ENCODE results near the gene HPS1.

HPS1 gene

GRCh38 chr10:98457721-98458120 lies 11.0 kb upstream of the HPS1 start:
- no peak overlapping the region for H3K9ac ChIP-seq (ENCODE audit: low read length)
- no peaks in the 10 kb centered on the region for H3K4me1 ChIP-seq (ENCODE audit: low read length)
- no peaks in the 10 kb centered on the region for H3K79me2 ChIP-seq (ENCODE audit: low read length)
- H4K20me1 ChIP-seq (ENCODE audit: insufficient read depth, low read length) = no peaks in the 10 kb centered on the region
- DNase-seq = no peak
- H3K36me3 ChIP-seq (replicated peaks; ENCODE audit: insufficient read depth, low read length) = no peaks in the 10 kb centered on the region
- TF ChIP-seq EZH2phosphoT487 (IDR thresholded peaks at IDR 0.05; ENCODE audit: low read length) (no peak), EZH2 (optimal IDR thresholded peaks at IDR 0.05; ENCODE audit: low read depth, low read length) (no peak), CTCF (IDR thresholded peaks at IDR 0.05; ENCODE audit: low read length) (no peak)
- no peaks in the 10 kb centered on the region for H3K9me2 ChIP-seq (replicated peaks; ENCODE audit: insufficient read depth, low read length)
- no peaks in the 10 kb centered on the region for H3F3A ChIP-seq (ENCODE audit: insufficient read depth, low read length)
- no peak overlapping the region for H3K27ac ChIP-seq (ENCODE audit: low read length)
- no peak overlapping the region for H3K4me2 ChIP-seq (ENCODE audit: low read depth, low read length)
- H3K27me3 ChIP-seq (replicated peaks; ENCODE audit: insufficient read depth, low read length) = no peaks in the 10 kb centered on the region
- no peak overlapping the region for H3K4me3 ChIP-seq (ENCODE audit: low read length)
- H2AFZ ChIP-seq (ENCODE audit: low read length) = no peak overlapping the region
- no peaks in the 10 kb centered on the region for H3K9me3 ChIP-seq (replicated peaks; ENCODE audit: insufficient read depth, low read length)

- Histone ChIP-seq H2AFZ (ENCODE audit: low read length) (no peak overlapping the region), H3K9ac (ENCODE audit: low read length) (no peak overlapping the region), H3K4me3 (ENCODE audit: low read length) (no peak overlapping the region)
Measured at GRCh38 chr10:98456686-98457482, 10.1 kb upstream of the HPS1 start.

DNA sequence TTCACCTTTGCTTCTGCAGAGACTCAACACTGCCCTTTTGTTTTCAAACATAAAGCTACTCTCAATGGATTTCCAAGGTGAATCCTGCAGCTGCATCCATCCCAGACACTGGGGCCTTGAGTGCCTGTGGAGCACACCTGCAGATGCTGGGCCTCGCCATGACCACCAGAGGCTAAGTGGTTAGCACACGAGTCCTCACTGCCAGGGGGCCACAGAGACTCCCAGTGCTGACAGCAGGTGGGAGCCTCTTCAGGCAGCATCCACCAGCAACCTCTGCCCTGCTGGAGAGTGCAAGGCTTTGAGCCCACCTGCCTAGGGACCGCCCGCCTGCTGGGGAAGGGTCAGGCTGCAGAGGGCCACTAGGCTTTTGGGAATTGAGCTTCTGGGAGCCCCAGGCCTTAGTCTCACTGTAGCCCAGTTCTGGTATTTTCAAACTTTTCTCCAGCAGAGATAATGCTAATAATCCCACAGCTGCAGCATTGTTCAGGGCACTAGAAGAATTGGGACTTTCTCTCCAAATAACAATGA lies 9.4 kb upstream of the HPS1 start:
- Histone ChIP-seq H3K79me2 (ENCODE audit: low read length) (no peaks in the 10 kb centered on the region), H2AFZ (ENCODE audit: low read length) (no peak overlapping the region), H3K9ac (ENCODE audit: low read length) (no peak overlapping the region), H3K4me2 (ENCODE audit: low read depth, low read length) (no peak overlapping the region), H3K4me1 (ENCODE audit: low read length) (no peaks in the 10 kb centered on the region), H3K9me2 (replicated peaks; ENCODE audit: insufficient read depth, low read length) (no peaks in the 10 kb centered on the region), H3K9me3 (replicated peaks; ENCODE audit: insufficient read depth, low read length) (no peaks in the 10 kb centered on the region), H3K36me3 (replicated peaks; ENCODE audit: insufficient read depth, low read length) (no peaks in the 10 kb centered on the region), H3K4me3 (ENCODE audit: low read length) (no peak overlapping the region), H3F3A (ENCODE audit: insufficient read depth, low read length) (no peaks in the 10 kb centered on the region), H3K27ac (ENCODE audit: low read length) (no peak overlapping the region), H4K20me1 (ENCODE audit: insufficient read depth, low read length) (no peaks in the 10 kb centered on the region), H3K27me3 (replicated peaks; ENCODE audit: insufficient read depth, low read length) (no peaks in the 10 kb centered on the region)
- TF ChIP-seq CTCF (IDR thresholded peaks at IDR 0.05; ENCODE audit: low read length) (no peak), EZH2 (optimal IDR thresholded peaks at IDR 0.05; ENCODE audit: low read depth, low read length) (no peak), EZH2phosphoT487 (IDR thresholded peaks at IDR 0.05; ENCODE audit: low read length) (no peak)
- no peak for DNase-seq

More at GRCh38 chr10:98456686-98457482, 10.1 kb upstream of the HPS1 start:
- Histone ChIP-seq H4K20me1 (ENCODE audit: insufficient read depth, low read length) (no peaks in the 10 kb centered on the region), H3F3A (ENCODE audit: insufficient read depth, low read length) (no peaks in the 10 kb centered on the region), H3K27ac (ENCODE audit: low read length) (no peak overlapping the region), H3K27me3 (replicated peaks; ENCODE audit: insufficient read depth, low read length) (no peaks in the 10 kb centered on the region), H3K4me1 (ENCODE audit: low read length) (no peaks in the 10 kb centered on the region), H3K36me3 (replicated peaks; ENCODE audit: insufficient read depth, low read length) (no peaks in the 10 kb centered on the region), H3K9me3 (replicated peaks; ENCODE audit: insufficient read depth, low read length) (no peaks in the 10 kb centered on the region), H3K79me2 (ENCODE audit: low read length) (no peaks in the 10 kb centered on the region), H3K4me2 (ENCODE audit: low read depth, low read length) (no peak overlapping the region), H3K9me2 (replicated peaks; ENCODE audit: insufficient read depth, low read length) (no peaks in the 10 kb centered on the region)
- no peak for DNase-seq
- no peak for TF ChIP-seq EZH2phosphoT487 (IDR thresholded peaks at IDR 0.05; ENCODE audit: low read length)
- no peak for TF ChIP-seq EZH2 (optimal IDR thresholded peaks at IDR 0.05; ENCODE audit: low read depth, low read length)
- no peak for TF ChIP-seq CTCF (IDR thresholded peaks at IDR 0.05; ENCODE audit: low read length)

Data from MM.1S (cell line).